ENCODE results near the gene CACYBP.

CACYBP gene, protein sequence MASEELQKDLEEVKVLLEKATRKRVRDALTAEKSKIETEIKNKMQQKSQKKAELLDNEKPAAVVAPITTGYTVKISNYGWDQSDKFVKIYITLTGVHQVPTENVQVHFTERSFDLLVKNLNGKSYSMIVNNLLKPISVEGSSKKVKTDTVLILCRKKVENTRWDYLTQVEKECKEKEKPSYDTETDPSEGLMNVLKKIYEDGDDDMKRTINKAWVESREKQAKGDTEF

DNA sequence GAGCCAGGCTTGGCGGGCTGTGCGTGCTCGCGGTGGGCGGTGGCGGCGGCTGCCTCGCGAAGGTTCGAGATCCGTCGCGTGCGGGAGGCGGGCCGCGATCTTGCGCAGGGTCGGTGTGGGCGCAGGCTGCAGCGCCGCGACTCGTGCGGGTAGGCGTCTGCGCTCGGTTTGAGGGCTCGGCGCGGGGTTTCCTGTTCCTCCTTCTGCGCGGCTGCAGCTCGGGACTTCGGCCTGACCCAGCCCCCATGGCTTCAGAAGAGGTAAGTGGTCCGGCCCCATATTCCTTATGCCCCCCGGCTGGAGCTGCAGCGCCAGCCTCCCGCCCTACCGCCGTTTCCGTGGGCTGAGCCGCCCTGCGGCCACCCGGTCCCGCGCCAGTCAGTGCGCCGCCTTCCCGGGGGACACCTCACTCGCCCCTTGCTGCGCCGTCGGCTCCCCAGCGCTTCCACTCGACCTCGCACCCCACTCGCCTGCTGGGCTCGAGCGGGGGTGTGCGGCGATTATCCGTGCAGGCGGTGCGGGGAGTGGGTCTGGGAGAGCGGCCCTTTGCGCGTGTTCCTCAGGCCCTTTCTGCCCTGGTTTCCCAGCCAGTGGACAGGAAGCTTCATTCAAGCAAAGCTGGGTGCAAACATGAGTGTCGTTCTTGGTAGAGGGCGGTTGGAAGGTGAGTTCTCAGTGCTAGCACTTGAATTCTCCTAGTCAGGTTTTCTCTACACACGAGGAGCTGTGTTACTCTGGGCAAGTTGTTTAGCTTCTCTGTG is at the start of gene CACYBP:
CACYBP (plus strand) TSS at position 12 of the 761 bp plus-strand sequence; CDS start at position 246, 234 bp downstream.
- peak; percentile 21 for DNase-seq

DNA sequence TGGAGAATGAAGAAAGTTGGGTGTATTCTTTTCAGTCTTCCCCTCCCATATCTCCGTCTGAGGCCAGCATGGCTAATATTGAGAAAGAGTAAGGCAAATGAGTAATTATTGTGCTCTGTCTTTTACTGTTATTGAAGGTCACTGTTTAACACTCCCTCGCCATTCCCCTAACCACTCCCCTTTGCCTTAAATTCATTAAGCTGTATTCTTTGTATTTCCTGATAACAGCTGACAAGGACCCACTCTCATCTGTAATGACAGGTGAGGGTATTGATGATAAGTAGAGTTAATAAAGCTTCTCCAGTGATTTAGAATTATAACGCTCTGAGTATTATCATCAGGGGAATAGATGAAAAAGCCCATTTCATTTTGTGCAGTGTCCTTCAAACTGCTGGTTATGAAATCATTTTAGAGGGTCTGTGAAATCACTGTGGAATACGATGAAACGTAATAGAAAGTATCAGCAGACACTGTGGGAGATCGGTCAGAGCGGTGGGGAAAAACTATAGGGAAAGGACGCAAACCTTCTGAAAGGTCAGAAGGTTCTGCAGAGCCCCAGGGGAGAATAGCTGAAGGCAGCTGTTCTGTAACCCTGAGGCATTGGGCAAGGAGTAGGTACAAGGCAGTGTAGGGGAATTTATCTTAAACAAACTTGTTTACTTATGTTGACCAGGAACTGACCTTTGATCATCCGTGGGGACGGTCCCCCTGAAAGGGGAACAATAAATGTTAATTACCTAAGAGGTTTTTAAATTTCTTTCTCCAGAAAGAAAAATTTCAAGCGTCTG is 46.3 kb upstream of the CACYBP start:
- DNase-seq = peak; percentile 28

DNA sequence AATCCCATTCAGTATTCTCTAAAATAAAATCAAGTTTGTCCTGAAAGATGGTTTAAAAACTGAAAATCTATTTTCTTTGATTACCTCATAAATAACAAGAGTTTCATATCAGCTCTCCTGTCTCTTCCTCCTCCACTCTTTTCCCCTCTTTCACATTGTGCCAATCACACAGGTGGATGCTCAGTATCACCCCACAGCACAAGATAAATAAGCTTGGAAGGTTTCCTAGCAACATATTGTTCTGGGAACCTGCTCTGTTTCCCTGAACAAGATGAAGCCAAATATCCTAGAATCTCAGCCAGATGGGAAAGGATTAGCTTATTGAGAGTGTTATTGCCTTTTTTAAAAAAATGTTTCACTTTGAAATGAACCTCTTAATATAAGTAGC is 45.7 kb upstream of the CACYBP start:
- peak; percentile 53 for DNase-seq

DNA sequence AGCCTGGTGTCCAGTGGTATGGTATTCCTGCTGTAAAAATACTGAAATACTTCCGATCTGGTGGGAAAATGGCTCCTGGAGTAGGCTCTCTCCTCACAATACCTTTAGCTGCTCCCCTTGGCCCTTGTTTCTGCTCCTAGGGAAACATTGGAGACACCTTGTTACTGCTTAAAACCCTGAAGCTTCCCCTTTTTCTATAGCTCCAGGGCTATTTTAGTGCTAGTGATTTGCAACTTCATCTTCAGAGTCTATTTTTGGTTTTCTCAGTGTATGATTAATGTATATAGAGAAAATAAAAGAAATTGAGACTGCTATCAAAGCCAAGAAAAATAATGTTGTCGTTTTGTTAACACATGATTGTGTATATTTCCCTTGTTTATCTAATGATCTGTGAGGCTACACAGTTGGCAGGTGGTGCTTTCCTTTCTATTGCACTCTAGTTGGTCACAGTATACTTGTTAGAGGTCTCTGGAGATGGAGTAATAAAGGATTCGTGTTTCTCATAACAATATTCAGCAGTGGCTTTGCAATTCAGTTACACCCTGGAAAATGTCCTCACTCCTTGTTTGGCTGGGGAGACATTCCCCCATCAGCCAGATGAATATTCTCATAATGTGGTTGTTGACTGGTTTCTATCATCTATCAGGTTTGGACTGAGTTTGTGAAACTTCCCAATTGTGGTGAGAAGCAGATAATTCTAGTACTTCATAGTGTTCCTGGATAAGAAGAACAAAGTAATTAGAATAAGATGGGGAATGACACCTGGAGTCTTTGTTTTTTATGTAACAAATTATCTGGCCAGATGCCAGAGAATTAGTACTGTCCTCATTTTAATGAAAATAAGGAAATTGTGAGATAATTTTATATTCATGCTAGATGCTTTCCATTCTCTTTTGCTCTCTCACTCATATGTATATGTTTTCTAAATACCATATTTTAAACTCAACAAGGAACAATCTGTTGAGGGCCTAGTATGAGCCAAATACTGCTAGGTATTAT is 44.8 kb upstream of the CACYBP start:
- DNase-seq = peak; percentile 91

DNA sequence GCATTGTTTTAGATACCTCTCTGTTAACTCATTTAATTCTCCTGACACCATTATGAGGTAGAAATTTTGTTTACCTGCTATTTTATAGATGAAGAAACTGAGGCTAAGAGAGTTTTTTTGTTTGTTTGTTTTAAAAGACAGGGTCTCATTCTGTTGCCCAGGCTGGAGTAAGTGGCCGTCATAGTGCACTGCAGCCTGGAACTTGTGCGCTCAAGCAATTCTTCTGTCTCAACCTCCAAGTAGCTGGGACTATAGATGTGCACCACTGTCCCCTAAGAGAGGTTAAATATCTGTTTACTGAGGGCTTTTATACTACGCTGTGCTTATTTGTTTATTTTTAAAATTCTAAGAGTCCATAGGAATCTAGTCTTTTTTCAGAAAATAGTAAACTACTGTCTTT is 43.7 kb upstream of the CACYBP start:
- DNase-seq = no peak

DNA sequence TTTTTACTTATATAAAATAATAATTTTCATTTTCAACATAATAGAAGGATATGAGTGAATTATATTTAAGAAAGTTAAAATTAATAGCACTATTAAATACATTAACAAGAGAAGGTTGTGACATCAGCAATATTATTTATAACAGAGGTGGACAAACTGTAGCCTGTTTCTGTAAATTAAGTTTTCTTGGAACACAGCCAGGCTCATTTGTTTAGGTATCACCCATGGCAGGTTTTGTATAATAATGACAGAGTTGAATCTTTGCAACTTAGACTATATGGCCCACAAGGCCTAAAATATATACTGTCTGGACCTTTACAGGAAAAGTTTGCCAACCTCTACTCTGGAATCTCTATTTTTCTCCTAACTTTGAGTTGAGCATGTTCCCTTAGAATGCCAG is 42.8 kb upstream of the CACYBP start:
- no peak for DNase-seq

DNA sequence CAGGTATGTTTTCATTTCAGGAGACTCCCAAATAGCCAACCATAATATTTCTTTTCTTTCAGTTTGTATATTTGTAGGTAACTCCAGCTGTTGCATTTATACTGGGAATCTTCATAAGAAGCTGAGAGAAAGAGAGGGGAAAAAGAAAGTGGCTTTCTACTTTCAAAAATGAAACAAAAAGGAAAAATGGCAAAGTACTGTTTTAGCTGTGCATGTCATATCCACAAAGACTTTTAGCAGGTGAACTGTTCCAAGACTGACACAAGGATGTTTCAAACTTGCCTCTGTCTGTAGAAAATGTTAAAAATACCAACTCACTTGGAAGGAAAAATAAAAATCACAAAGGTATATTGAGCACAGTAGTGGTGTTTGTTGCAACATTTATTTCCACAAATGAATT is 41.9 kb upstream of the CACYBP start:
- DNase-seq = no peak

DNA sequence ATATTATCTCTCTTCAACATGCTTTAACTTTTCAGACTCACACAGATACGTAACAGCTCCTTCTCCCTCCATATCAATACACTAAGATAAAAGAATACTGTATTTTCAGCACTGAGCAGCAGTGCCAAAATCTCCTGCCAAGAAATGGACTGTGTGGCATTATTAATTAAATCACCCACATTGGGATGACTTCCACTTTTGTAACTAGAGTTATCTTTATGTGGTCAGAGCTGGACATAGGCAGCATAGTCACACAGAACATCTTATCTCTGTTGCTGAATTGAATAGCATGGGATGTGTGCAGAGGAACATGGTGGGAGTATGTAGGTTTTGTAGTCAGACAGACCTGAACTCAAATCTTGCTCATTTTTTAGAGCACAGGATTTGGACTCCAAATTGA is 41.4 kb upstream of the CACYBP start:
- no peak for DNase-seq

DNA sequence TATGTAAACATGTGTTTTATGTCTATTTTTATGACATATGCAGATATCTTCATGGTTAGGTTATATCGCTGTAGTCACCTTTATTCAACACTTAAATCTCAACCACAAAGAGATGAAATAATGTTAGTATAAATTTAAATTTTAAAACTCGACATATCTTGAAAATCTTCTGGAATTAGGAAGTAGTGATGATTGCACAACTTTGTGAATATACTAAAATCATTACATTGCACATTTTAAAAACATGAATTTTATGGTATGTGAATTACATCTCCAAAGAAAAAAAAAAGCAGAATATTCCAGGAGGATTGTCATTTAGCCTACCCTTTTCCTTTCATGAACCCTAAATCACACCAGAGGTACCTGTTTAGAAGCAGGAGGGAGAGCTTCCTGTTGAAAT is 39.4 kb upstream of the CACYBP start:
- no peak for DNase-seq

DNA sequence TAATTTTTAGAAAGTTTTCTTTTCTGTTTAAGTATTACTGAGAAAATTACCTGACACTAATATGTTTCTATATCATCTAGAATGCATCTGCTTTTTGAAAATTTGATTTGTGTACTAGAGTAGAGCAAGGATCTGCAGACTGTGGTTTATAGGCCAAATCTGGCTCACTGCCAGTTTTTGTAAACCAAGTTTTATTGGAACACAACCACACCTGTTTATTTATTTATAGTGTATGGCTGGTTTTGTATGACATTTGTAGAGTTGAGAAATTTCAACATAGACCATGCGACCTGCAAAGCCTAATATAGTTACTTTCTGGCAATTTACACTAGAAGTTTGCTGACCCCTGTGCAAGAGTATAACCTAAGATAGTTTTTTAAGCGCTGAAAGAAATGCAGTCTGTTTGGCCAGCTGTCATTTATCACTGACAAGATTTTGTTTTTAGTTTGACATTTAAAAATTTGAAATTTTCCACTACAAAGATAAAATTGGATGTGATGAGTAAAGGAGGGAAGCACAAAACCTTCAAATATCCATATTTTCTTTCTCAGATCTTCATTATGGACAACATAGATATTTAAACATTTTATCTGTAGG is 36.1 kb upstream of the CACYBP start:
- peak; percentile 69 for DNase-seq

DNA sequence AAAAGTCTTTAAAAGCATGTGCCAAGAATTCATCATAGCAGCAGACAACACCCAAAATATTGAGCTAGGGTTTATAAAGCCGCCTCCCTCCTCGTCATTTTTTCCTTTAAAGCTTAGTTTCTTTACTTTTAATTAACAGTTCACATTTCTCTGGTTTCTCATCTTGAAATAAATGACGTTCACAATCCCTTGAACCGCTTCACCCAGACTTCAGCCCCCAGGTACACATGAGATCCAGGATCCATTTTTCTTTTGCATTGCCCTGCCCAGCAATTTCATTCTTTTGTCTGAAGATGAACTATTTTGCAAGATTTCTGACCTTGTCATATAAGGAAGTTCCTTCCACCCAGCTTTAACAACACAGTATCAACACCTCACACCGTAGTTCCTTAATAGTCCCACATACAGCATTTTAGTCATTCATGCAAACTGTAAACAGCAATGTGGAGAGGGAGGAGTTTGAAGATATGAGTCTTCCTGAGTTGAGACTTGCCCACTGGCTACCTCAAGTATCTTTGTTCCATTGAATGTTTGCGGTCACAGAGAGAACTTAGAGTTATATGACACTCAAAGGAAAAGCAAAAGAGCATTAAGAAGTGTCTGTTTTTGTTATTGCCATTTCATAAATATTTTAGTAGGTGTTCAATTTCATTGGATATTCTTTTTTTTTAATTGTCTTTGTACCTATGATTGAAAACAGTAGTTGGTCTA is 35.3 kb upstream of the CACYBP start:
- DNase-seq = peak; percentile 83

DNA sequence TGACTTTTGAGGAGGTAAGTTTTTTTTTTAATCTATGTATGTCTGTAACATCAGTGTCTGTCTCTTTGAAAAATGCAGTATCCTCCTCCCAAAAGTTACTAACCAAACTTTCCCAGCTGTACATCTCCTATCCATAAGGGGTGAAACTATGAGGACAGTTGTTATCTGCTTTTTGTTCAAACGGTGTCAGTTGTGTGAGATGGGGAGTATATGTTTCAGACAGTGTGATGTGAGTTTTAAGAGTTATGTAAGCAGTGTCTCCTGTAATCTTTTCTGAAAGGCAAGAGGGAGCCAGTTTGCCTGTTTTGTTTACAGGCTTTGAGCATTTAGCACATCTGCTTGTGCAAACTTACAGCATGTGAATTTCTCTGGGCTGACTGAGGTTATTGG is 34.8 kb upstream of the CACYBP start:
- DNase-seq = peak; percentile 37

DNA sequence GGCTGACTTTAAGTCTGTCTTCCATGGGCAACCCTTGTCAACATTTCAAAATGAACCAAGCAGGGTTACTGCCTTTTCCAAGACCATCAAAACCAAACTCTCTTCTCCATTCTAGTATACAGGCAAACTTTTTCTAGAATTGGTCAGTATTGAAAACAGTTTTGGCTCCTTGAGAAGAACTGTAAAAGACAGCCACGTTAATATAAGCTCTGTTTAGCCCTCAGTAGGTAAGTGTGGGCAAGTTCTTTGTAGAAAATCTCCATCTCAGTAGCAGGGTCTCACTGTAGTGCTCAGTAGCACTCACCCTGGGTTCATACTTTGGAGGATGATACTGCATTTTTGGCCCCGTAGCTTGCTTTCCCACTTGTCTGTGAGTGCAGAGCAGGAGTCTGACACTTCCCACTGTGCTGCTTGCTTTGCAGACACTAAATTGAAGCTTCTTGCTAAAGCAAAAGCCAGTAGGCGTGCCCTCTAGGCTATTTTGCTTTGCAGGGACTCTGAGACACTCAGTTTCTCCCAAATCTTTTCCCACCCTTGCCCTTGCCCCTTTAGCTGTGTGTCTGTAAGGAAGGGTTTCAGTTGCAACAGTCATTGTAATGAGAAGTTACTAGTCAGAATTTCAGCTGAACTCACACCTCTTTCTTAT is 34.3 kb upstream of the CACYBP start:
- no peak for DNase-seq

DNA sequence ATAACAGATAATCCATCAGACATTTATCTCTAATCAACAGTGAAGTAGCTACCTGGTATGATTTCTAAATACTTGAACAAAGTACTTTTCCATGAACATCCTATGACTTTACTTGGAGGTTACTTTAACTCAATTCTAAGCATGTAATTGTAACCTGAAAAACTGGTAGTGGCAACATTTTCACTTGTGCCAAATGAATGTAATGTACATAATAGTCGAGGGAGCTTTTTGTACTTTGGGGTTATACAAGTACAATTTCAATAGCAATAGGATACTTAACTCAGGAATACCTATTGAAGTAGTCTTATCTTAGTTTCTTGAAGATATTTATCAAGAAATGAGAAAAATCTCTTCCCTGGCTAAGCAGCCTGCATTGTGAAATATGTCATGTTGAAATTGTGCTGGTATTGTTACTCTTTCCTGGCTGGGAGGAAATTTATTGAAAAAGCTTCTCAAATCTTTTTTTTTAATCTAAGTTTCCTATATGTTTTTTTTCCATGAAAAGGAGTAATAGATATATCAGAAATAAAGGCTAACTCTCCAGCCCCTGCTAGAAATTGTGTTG is 33.7 kb upstream of the CACYBP start:
- DNase-seq = peak; percentile 24

DNA sequence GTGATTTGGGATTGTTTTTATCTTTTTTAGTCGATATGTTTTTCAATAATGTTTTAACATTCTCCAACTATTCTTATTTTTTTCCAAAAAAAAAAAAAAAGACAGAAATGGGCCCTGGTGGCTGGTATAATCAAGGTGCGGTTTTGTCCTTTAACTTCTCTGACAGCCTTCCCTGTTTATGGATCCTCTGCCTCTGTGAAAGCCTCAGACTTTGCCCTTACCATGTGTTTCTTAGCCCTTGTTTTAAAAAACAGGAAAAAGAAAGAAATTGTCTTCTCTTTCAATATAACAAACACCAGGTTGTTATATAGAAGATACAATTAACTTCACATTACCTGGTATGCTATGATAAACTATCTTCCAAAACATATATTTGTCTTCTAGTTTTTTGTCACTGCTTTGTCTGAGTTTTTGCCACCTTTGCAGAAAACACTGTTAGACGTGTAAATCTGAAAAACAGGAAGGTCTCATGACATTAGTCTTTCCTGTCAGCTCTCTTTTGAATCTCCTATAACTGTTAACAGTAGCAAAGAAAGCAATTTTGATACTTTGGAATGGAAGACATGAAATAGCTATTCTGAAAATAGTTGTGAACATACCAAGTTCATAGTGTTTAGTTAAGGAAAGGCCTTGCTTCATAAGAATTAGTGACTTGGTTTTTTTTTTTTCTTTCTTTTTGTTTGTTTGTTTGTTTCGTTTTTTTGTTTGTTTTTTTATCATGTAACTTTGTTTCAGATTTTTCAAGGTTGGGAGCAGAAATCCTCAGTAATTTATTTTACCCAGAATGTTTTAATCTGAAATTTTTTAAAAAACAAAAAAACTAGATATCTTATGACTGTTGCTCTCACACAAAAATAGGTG is 31.7 kb upstream of the CACYBP start:
- no peak for DNase-seq

DNA sequence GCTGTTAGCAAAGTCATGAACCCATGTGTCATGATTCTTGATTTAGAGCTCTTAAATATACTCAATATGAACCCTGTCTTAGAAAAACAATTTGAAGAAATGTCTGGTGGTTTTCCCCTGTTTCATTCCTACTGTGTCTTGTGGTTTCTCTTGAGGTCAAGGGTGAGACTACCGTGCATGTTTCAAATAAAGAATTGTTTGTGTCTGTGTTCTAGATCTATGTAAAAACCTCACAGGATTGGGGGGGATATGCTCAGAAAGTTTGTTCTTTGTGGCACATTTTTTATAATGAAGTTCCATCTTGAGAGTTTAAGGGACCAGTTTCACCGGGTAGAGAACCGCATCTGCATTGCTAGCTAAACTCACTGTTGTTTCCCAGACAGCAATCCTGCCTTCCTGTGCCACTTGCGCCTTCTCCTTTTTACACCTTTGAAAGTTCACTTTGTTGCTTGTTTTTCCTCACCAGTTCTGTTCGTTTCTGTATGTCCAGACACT is 30.9 kb upstream of the CACYBP start:
- no peak for DNase-seq

DNA sequence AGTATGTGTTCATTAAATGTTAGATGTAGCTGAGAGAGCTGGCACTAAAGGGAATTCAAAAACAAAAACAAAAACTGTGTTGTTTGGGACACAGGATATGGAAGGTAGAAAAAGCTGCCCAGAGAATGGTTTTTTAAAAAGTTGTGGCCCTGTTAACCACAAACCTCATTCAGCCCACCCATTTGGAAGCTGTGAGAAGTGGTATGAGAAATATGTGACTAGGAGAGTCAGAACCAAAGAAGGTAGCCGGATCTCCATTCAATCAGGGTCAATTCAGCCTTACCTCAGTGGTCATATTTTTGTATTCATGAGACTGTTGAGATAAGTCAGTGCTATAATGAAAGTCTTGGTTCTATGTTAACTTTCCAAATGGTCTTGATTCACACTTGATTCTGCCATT is 29.8 kb upstream of the CACYBP start:
- no peak for DNase-seq

DNA sequence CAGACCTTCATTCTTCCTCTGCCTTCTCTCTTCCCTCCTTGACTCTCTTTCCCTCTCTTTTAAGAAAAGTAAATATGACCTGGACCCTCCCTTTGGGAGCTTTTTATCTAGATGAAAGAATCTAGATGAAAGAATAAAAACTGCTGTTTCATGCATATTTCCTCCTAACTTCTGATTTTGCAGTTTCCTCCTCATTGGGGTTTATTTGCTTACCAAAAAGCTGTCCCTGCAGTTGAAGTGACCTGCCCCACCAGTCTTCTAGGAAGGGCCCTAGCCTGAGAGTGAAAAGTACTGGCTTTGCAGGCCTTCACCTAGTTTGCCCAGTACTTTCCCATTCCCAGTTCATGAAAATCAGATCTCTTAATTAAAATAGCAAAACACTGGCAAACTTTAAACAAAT is 28.3 kb upstream of the CACYBP start:
- DNase-seq = no peak

DNA sequence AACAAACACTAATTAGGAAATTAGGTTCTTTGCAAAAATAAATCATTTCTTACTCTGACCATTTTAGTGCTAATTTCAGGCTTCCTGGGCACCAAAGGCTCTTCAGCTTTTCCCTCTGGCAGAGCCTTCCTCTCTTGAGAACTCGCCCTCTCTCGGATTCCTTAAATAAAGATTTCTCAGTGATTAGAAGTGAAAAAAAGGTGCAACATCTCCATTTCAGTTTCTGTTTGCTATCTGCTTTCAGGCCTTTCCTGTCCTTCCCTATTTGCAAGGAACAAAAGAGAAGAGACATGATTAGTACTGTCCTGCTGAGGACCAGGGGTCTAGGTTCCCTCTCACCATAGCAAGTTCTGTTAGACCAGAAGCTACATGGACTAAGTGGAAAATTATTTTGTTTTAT is 27.8 kb upstream of the CACYBP start:
- no peak for DNase-seq

Measured in DMS79 treated with DMSO at 0.1 percent for 48 hours (cell line).